HepG2 (cell line): Measurements from ENCODE around the gene ACOT8. TPM values are rescaled to one million over a fixed set of nuclear protein-coding genes. Genes with fewer than 3 reads are reported as not detected.

ENCODE experiments used
- AGO2 ChIP-seq: fragments of 200-400 bp; formaldehyde crosslinking; optimal IDR thresholded peaks from 2 replicates; pipeline ENCODE3; 2017; ENCODE audit warnings: mild to moderate bottlenecking, low read depth, low read length, moderate library complexity
- ATF7 ChIP-seq, 2 experiments: fragments of 450-650 bp in 1 of 2; sonication (generic) in 1 of 2; formaldehyde crosslinking in 1 of 2; IDR thresholded peaks; 2 replicates each; pipeline versions ENCODE4 v1.4.0 to v1.6.1; 2016 to 2020; ENCODE audit warnings: antibody characterized with exemption in 1 of 2, mild to moderate bottlenecking in 1 of 2, missing genetic modification reagents in 1 of 2
- BCL6 ChIP-seq: IDR thresholded peaks from 2 replicates; pipeline ENCODE4 v1.6.1; 2016; ENCODE audit warnings: missing genetic modification reagents, missing compliant biosample characterization
- FOXO4 ChIP-seq: sonication (generic); formaldehyde crosslinking; conservative IDR thresholded peaks from 2 replicates; pipeline ENCODE4 v1.8.1; 2023; ENCODE audit warnings: missing genetic modification reagents
- HNF4G ChIP-seq, 2 experiments: sonication (generic) in 1 of 2; formaldehyde crosslinking in 1 of 2; IDR thresholded peaks; 2 replicates each; pipeline versions ENCODE4 v1.4.0 to v1.6.1; 2011 to 2020; ENCODE audit warnings: borderline replicate concordance in 2 of 2, low read depth in 2 of 2, mild to moderate bottlenecking in 2 of 2, low read length in 1 of 2, missing genetic modification reagents in 1 of 2, moderate library complexity in 1 of 2
- HOXD1 ChIP-seq: sonication (generic); formaldehyde crosslinking; IDR thresholded peaks from 2 replicates; pipeline ENCODE4 v1.5.0; 2020; ENCODE audit warnings: missing genetic modification reagents
- POLR2A ChIP-seq, 2 experiments: IDR thresholded peaks; 2 replicates each; pipeline ENCODE4 v1.6.1; 2011; ENCODE audit warnings: low read depth in 2 of 2, low read length in 2 of 2, mild to moderate bottlenecking in 1 of 2, moderate library complexity in 1 of 2; ENCODE audit not compliant: insufficient read depth in 1 of 2
- SMC3 ChIP-seq: IDR thresholded peaks from 2 replicates; pipeline ENCODE4 v1.6.1; 2011; ENCODE audit warnings: low read length, improper control_type of control experiment
- SOX13 ChIP-seq, 3 experiments: fragments of 450-650 bp in 1 of 3; sonication (generic) in 1 of 3; formaldehyde crosslinking in 1 of 3; IDR thresholded peaks in 2 of 3; conservative IDR thresholded peaks in 1 of 3; 2 replicates each; pipeline versions ENCODE4 v1.5.0 to v1.6.1; 2016 to 2020; ENCODE audit warnings: antibody characterized with exemption in 1 of 3, mild to moderate bottlenecking in 1 of 3, missing compliant biosample characterization in 1 of 3, missing genetic modification reagents in 1 of 3, moderate library complexity in 1 of 3
- ZBTB49 ChIP-seq: sonication (generic); formaldehyde crosslinking; IDR thresholded peaks from 2 replicates; pipeline ENCODE4 v1.4.0; 2020; ENCODE audit warnings: missing genetic modification reagents, borderline replicate concordance
- ZNF280B ChIP-seq: sonication (generic); formaldehyde crosslinking; IDR thresholded peaks from 2 replicates; pipeline ENCODE4 v1.5.0; 2020; ENCODE audit warnings: missing genetic modification reagents, mild to moderate bottlenecking, borderline replicate concordance
- ZNF33B ChIP-seq: sonication (generic); formaldehyde crosslinking; IDR thresholded peaks from 2 replicates; pipeline ENCODE4 v1.5.1; 2020; ENCODE audit warnings: mild to moderate bottlenecking, missing genetic modification reagents
- ZNF691 ChIP-seq: sonication (generic); formaldehyde crosslinking; IDR thresholded peaks from 2 replicates; pipeline ENCODE4 v1.4.0; 2020; ENCODE audit warnings: missing genetic modification reagents, low read depth, mild to moderate bottlenecking, borderline replicate concordance
- ZNF75D ChIP-seq: sonication (generic); formaldehyde crosslinking; IDR thresholded peaks from 2 replicates; pipeline ENCODE4 v1.8.1; 2023; ENCODE audit warnings: missing genetic modification reagents, mild to moderate bottlenecking, borderline replicate concordance
- polyA plus RNA-seq, 8 experiments: library from polyadenylated mRNA; depleted of rRNA in 3 of 8; stranded (reverse) in 7 of 8; unstranded in 1 of 8; fragments of >200 nt; fragmentation: Illumina TruSeq in 4 of 8; extraction: Trizol in 4 of 8; gene quantifications; 2 replicates each; pipeline versions ENCODE4 v1.2.1 to v1.2.3, GENCODE V29; 2011 to 2016; ENCODE audit warnings: low read depth in 4 of 8, missing spikeins in 1 of 8, mixed read lengths in 1 of 8; ENCODE audit not compliant: insufficient read depth in 1 of 8
- total RNA-seq, 5 experiments: library from RNA; depleted of rRNA; stranded (reverse); fragments of >200 nt; fragmentation: Illumina TruSeq; extraction: Trizol; gene quantifications; 2 replicates each; pipeline ENCODE4 v1.2.3, GENCODE V29; 2016; ENCODE audit warnings: low read depth in 1 of 5

The ACOT8 gene
- total and polyA plus RNA-seq, 2 of the 13 experiments (the other 11 are each of a cell fraction or from before 2014, with no cell fraction given): 31.4 to 45.5 TPM

- TF ChIP-seq FOXO4 (CRISPR knock-in tag): no peak
- TF ChIP-seq SOX13 (IDR thresholded peaks at IDR 0.05): no peak
- no peak for TF ChIP-seq SOX13 (CRISPR knock-in tag; conservative IDR thresholded peaks at IDR 0.05 in 1 of 2, IDR thresholded peaks at IDR 0.05 in 1 of 2)
- TF ChIP-seq HOXD1 (CRISPR knock-in tag): 0 out of 2 replicates have a peak, but pooled peaks have one; percentile 23
- no peak for TF ChIP-seq ZNF33B (CRISPR knock-in tag)
- no peak for TF ChIP-seq HNF4G (IDR thresholded peaks at IDR 0.05; ENCODE audit: borderline replicate concordance, low read depth, low read length)
- no peak for TF ChIP-seq HNF4G (CRISPR knock-in tag; IDR thresholded peaks at IDR 0.05; ENCODE audit: borderline replicate concordance, low read depth)
- peak; percentile 13; the same call in 1 of the 2 replicates for TF ChIP-seq ATF7 (IDR thresholded peaks at IDR 0.05)
- no peak for TF ChIP-seq ATF7 (CRISPR knock-in tag; IDR thresholded peaks at IDR 0.05)
- no peak for TF ChIP-seq BCL6 (CRISPR knock-in tag)
- no peak for TF ChIP-seq ZNF691 (CRISPR knock-in tag)
- no peak for TF ChIP-seq ZNF75D (CRISPR knock-in tag)
- TF ChIP-seq AGO2: peak; percentile 79
- TF ChIP-seq SMC3: no peak
- TF ChIP-seq POLR2A (IDR thresholded peaks at IDR 0.05; ENCODE audit: insufficient read depth in 1 of 2, low read depth in 2 of 2, low read length in 2 of 2): peak in 1 of 2 experiments; percentile 34; a peak in 1 of 4 replicates
- TF ChIP-seq ZBTB49 (CRISPR knock-in tag): no peak
- 0 out of 2 replicates have a peak, but pooled peaks have one; percentile 24 for TF ChIP-seq ZNF280B
Observed at GRCh38 chr20:45817376-45818194, 39.6 kb downstream of the ACOT8 start (continued).
